H1 (cell line): ENCODE measurements around the gene SAMM50. TPM values are rescaled to one million over a fixed set of nuclear protein-coding genes. Genes with fewer than 3 reads are reported as not detected.

Experiments used
- CTCF ChIA-PET: fragments of 300-600 bp; sonication (Branson Sonifier 250); formaldehyde crosslinking; loops from one replicate; lab custom pipeline; 2021; ENCODE audit not compliant: partially characterized antibody; lab: Charles Lee
- POLR2A ChIA-PET: fragments of 300-600 bp; sonication (Branson Sonifier 250); formaldehyde crosslinking; loops from one replicate; lab custom pipeline; 2021; ENCODE audit warnings: inconsistent platforms; ENCODE audit not compliant: partially characterized antibody; lab: Charles Lee
- DNase-seq, 2 experiments: peaks; one replicate each; pipeline versions ENCODE4 v3.0.0 to v3.0.0-alpha.2; 2010 to 2022; ENCODE audit warnings: low spot score in 2 of 2, low read depth in 1 of 2, mixed read lengths in 1 of 2
- FAIRE-seq: peaks from 2 replicates; lab custom pipeline; 2011; peaks lifted over from hg19 to GRCh38; lab: Jason Lieb, UNC
- H2AFZ ChIP-seq: 2 replicates; pipeline ENCODE4 v1.8.1; 2012; ENCODE audit warnings: low read length, inconsistent platforms
- H2AK5ac ChIP-seq: 2 replicates; pipeline ENCODE4 v1.6.1; 2013; ENCODE audit warnings: low read depth, low read length
- H2BK120ac ChIP-seq: replicated peaks from 2 replicates; pipeline ENCODE3; 2013; ENCODE audit warnings: low read depth, low read length, inconsistent platforms
- H2BK12ac ChIP-seq: 2 replicates; pipeline ENCODE4 v1.6.1; 2013; ENCODE audit warnings: low read depth, low read length
- H2BK15ac ChIP-seq: 2 replicates; pipeline ENCODE4 v1.6.1; 2013; ENCODE audit warnings: low read length
- H2BK20ac ChIP-seq: 2 replicates; pipeline ENCODE4 v1.6.1; 2013; ENCODE audit warnings: low read length
- H2BK5ac ChIP-seq: 2 replicates; pipeline ENCODE4 v1.6.1; 2013; ENCODE audit warnings: low read depth, low read length
- H3K14ac ChIP-seq: 2 replicates; pipeline ENCODE4 v1.6.1; 2013; ENCODE audit warnings: inconsistent platforms; ENCODE audit not compliant: insufficient read length
- H3K18ac ChIP-seq: 2 replicates; pipeline ENCODE4 v1.6.1; 2013; ENCODE audit warnings: low read length; ENCODE audit errors: extremely low read depth
- H3K23ac ChIP-seq: 2 replicates; pipeline ENCODE4 v1.6.1; 2013; ENCODE audit warnings: inconsistent platforms; ENCODE audit not compliant: insufficient read length
- H3K23me2 ChIP-seq: 2 replicates; pipeline ENCODE4 v1.6.1; 2013; ENCODE audit warnings: low read depth, low read length
- H3K27ac ChIP-seq: 2 replicates; pipeline ENCODE4 v1.6.1; 2011; ENCODE audit warnings: low read depth, low read length, inconsistent platforms
- H3K27me3 ChIP-seq, 4 experiments: replicated peaks in 1 of 4; 1 replicate in 1 of 4; 2 replicates in 3 of 4; pipeline versions ENCODE4 v1.6.1 to v1.8.1; 2011 to 2013; ENCODE audit warnings: low read length in 3 of 4, mild to moderate bottlenecking in 3 of 4, inconsistent platforms in 2 of 4, mixed read lengths in 2 of 4, moderate library complexity in 1 of 4; ENCODE audit not compliant: control insufficient read depth in 3 of 4, insufficient read depth in 3 of 4; ENCODE audit errors: extremely low read depth in 1 of 4
- H3K36me3 ChIP-seq, 4 experiments: 2 replicates each; pipeline versions ENCODE4 v1.6.1 to v1.8.1; 2011 to 2013; ENCODE audit warnings: mild to moderate bottlenecking in 4 of 4, low read length in 3 of 4, moderate library complexity in 2 of 4, control low read depth in 1 of 4, inconsistent platforms in 1 of 4; ENCODE audit not compliant: insufficient read depth in 4 of 4, control insufficient read depth in 2 of 4
- H3K4ac ChIP-seq: replicated peaks from 2 replicates; pipeline ENCODE3; 2013; ENCODE audit warnings: low read length, low read depth, mixed read lengths, inconsistent platforms; ENCODE audit not compliant: insufficient read length
- H3K4me1 ChIP-seq, 4 experiments: replicated peaks in 1 of 4; 1 replicate in 1 of 4; 2 replicates in 3 of 4; pipeline versions ENCODE4 v1.6.1 to v1.8.1; 2011 to 2013; ENCODE audit warnings: low read length in 3 of 4, inconsistent platforms in 2 of 4, mixed read lengths in 1 of 4; ENCODE audit not compliant: insufficient read depth in 4 of 4, control insufficient read depth in 3 of 4
- H3K4me2 ChIP-seq, 2 experiments: 2 replicates each; pipeline versions ENCODE4 v1.6.1 to v1.8.1; 2011 to 2013; ENCODE audit warnings: low read depth in 2 of 2, low read length in 2 of 2, control low read depth in 1 of 2, inconsistent platforms in 1 of 2, mild to moderate bottlenecking in 1 of 2; ENCODE audit not compliant: insufficient read depth in 1 of 2
- H3K4me3 ChIP-seq, 4 experiments: fragments of 200-600, 300-600 bp in 1 of 4; sonication (generic), shearing (Covaris generic), sonication (Bioruptor Twin) in 1 of 4; 2 replicates each; pipeline versions ENCODE4 v1.5.1 to v1.8.1; 2011 to 2016; ENCODE audit warnings: low read length in 4 of 4, low read depth in 3 of 4, control low read depth in 2 of 4, inconsistent platforms in 2 of 4, mild to moderate bottlenecking in 2 of 4, mixed read lengths in 1 of 4, moderate library complexity in 1 of 4; ENCODE audit not compliant: insufficient read depth in 2 of 4; ENCODE audit errors: extremely low read depth in 1 of 4
- H3K56ac ChIP-seq: replicated peaks from 2 replicates; pipeline ENCODE3; 2013; ENCODE audit warnings: low read depth, mild to moderate bottlenecking, mixed read lengths, low read length, inconsistent platforms; ENCODE audit not compliant: insufficient read length
- H3K79me1 ChIP-seq: 2 replicates; pipeline ENCODE4 v1.6.1; 2013; ENCODE audit warnings: low read depth, low read length, control low read depth
- H3K79me2 ChIP-seq, 2 experiments: 2 replicates each; pipeline versions ENCODE4 v1.6.1 to v1.8.1; 2012 to 2013; ENCODE audit warnings: low read length in 2 of 2, mild to moderate bottlenecking in 2 of 2, inconsistent platforms in 1 of 2; ENCODE audit not compliant: insufficient read depth in 2 of 2, control insufficient read depth in 1 of 2
- H3K9ac ChIP-seq, 4 experiments: replicated peaks in 1 of 4; 1 replicate in 1 of 4; 2 replicates in 3 of 4; pipeline versions ENCODE4 v1.6.1 to v1.8.1; 2011 to 2013; ENCODE audit warnings: low read depth in 3 of 4, low read length in 3 of 4, control low read depth in 2 of 4, mild to moderate bottlenecking in 2 of 4, moderate library complexity in 2 of 4, inconsistent platforms in 1 of 4; ENCODE audit errors: extremely low read depth in 1 of 4
- H3K9me3 ChIP-seq, 2 experiments: 2 replicates each; pipeline versions ENCODE4 v1.6.1 to v1.8.1; 2012 to 2013; ENCODE audit warnings: mild to moderate bottlenecking in 2 of 2, moderate library complexity in 2 of 2, control low read depth in 1 of 2, inconsistent platforms in 1 of 2, low read depth in 1 of 2, low read length in 1 of 2, mixed read lengths in 1 of 2; ENCODE audit not compliant: insufficient read depth in 2 of 2
- H4K20me1 ChIP-seq, 2 experiments: replicated peaks in 1 of 2; 2 replicates each; pipeline versions ENCODE3 to v1.8.1; 2011 to 2013; ENCODE audit warnings: inconsistent platforms in 2 of 2, low read length in 2 of 2, mild to moderate bottlenecking in 1 of 2; ENCODE audit not compliant: insufficient read depth in 2 of 2, control insufficient read depth in 1 of 2
- H4K5ac ChIP-seq: 2 replicates; pipeline ENCODE4 v1.6.1; 2013; ENCODE audit warnings: low read length, low read depth, mixed read lengths, inconsistent platforms; ENCODE audit not compliant: insufficient read length
- H4K8ac ChIP-seq: 2 replicates; pipeline ENCODE4 v1.8.0; 2013; ENCODE audit warnings: mild to moderate bottlenecking, moderate library complexity, low read length, inconsistent platforms; ENCODE audit not compliant: insufficient read depth; ENCODE audit errors: extremely low read depth
- H4K91ac ChIP-seq: replicated peaks from 2 replicates; pipeline ENCODE3; 2013; ENCODE audit warnings: low read length, mixed read lengths, inconsistent platforms; ENCODE audit not compliant: insufficient read length
- BACH1 ChIP-seq: IDR thresholded peaks from 2 replicates; pipeline ENCODE4 v1.6.1; 2012; ENCODE audit warnings: low read length, improper control_type of control experiment
- POLR2A ChIP-seq, 2 experiments: IDR thresholded peaks; 1 replicate in 1 of 2; 2 replicates in 1 of 2; pipeline ENCODE4 v1.6.1; 2011; ENCODE audit warnings: low read depth in 2 of 2, low read length in 2 of 2, mild to moderate bottlenecking in 2 of 2; ENCODE audit errors: control extremely low read depth in 1 of 2
- RFX5 ChIP-seq: IDR thresholded peaks from 2 replicates; pipeline ENCODE4 v1.6.1; 2011; ENCODE audit warnings: low read depth, low read length, improper control_type of control experiment, borderline replicate concordance
- TAF1 ChIP-seq: IDR thresholded peaks from 2 replicates; pipeline ENCODE4 v1.6.1; 2011; ENCODE audit warnings: mild to moderate bottlenecking, low read depth, low read length
- TAF7 ChIP-seq: optimal IDR thresholded peaks from 2 replicates; pipeline ENCODE3; 2011; ENCODE audit warnings: low read depth, mild to moderate bottlenecking, inconsistent platforms, low read length, moderate library complexity, borderline replicate concordance
- WGBS, 2 experiments: shearing (Covaris generic) in 1 of 2; methylation state at CpG; one replicate each; pipeline versions ENCODE4 v1.1.6 to v1.1.7; 2013 to 2015; ENCODE audit warnings: low lambda C conversion rate in 2 of 2, mixed read lengths in 2 of 2, inconsistent platforms in 1 of 2, low coverage in 1 of 2, missing lambda C conversion rate in 1 of 2; ENCODE audit not compliant: insufficient replicate concordance in 2 of 2, insufficient coverage in 1 of 2, insufficient read length in 1 of 2; ENCODE audit errors: extremely low coverage in 1 of 2, missing lambda C conversion rate in 1 of 2; 5-methylcytosine and 5-hydroxymethylcytosine counted together
- polyA plus RNA-seq, 7 experiments: library from polyadenylated mRNA; depleted of rRNA in 3 of 7; stranded (reverse) in 5 of 7; unstranded in 2 of 7; fragments of >200 nt in 5 of 7; fragments of 200-250 nt in 2 of 7; gene quantifications; 1 replicate in 5 of 7; 2 replicates in 1 of 7; 4 replicates in 1 of 7; pipeline versions ENCODE4 v1.2.1 to v1.2.3, GENCODE V29; 2011 to 2013; ENCODE audit warnings: missing spikeins in 2 of 7, mixed read lengths in 2 of 7
- total RNA-seq: library from RNA; stranded (reverse); fragmentation: NEBNext Ultra II Directional; extraction: Animal tissue kit (Norgen Biotek cat#: 25700); gene quantifications from 2 replicates; pipeline ENCODE4 v1.2.1, GENCODE V29; 2021

SAMM50 gene
- total and polyA plus RNA-seq, 2 of the 8 experiments (the other 6 are each of a cell fraction or from before 2014, with no cell fraction given): 45.4 to 70.3 TPM

- Histone ChIP-seq H3K27me3 (no peaks in the 10 kb centered on the region), H3K4me3 (no peak overlapping the region), H2BK20ac (no peak overlapping the region), H3K79me1 (no peaks in the 10 kb centered on the region), H2AK5ac (no peak overlapping the region), H3K36me3 (peaks cover 12 to 60% (median 43%) of the 10 kb centered on the region in 4 experiments; a peak in 7 of 8 replicates), H2BK5ac (no peak overlapping the region), H3K56ac (no peak overlapping the region), H3K9me3 (no peaks in the 10 kb centered on the region), H3K23ac (no peak overlapping the region), H2BK12ac (no peak overlapping the region), H3K4me1 (no peaks in the 10 kb centered on the region), H3K4ac (no peak overlapping the region), H3K14ac (no peak overlapping the region), H3K18ac (no peak overlapping the region), H3K4me2 (no peak overlapping the region), H4K20me1 (peaks cover 0 to 11% of the 10 kb centered on the region in 2 experiments), H2AFZ (no peak overlapping the region), H4K8ac (no peak overlapping the region), H3K27ac (no peak overlapping the region), H2BK120ac (no peak overlapping the region), H3K23me2 (no peaks in the 10 kb centered on the region), H4K5ac (no peak overlapping the region), H4K91ac (no peak overlapping the region), H3K79me2 (no peaks in the 10 kb centered on the region), H2BK15ac (no peak overlapping the region), H3K9ac (no peak overlapping the region)
- CTCF ChIA-PET: no interaction called here
- POLR2A ChIA-PET: no interaction called here
- 95% methylated on average over 7 of the region's 7 CpGs; no CpG with 5 or more reads in 1 of the 2 experiments for WGBS, 2 experiments
- no peak for DNase-seq
- no peak for FAIRE-seq
- TF ChIP-seq BACH1 (no peak), TAF7 (no peak), TAF1 (no peak), POLR2A (IDR thresholded peaks at IDR 0.05; ENCODE audit: control extremely low read depth in 1 of 2, low read depth in 2 of 2, low read length in 2 of 2) (no peak), RFX5 (no peak)
Observed at GRCh38 chr22:43968614-43969013, 13.4 kb downstream of the SAMM50 start.
